ENCODE results near the gene RPL13A.

RPL13A gene

GRCh38 chr19:49481020-49481683 lies 6.3 kb upstream of the RPL13A start:
- no peak for DNase-seq (ENCODE audit: low read depth in 2 of 2)

GRCh38 chr19:49486232-49486631 lies 1.2 kb upstream of the RPL13A start:
- DNase-seq (ENCODE audit: low read depth in 2 of 2) = no peak

- no peak for DNase-seq (ENCODE audit: low read depth in 2 of 2)
Measured at GRCh38 chr19:49486710-49487276, 615 bp upstream of the RPL13A start.

- no peak for DNase-seq (ENCODE audit: low read depth in 2 of 2)
Measured at GRCh38 chr19:49488046-49488862, 846 bp downstream of the RPL13A start.

- DNase-seq (ENCODE audit: low read depth in 2 of 2) = no peak
Measured at GRCh38 chr19:49488863-49489537, 1.6 kb downstream of the RPL13A start.

GRCh38 chr19:49489601-49490167 lies 2.3 kb downstream of the RPL13A start:
- DNase-seq (ENCODE audit: low read depth in 2 of 2) = no peak

- no peak for DNase-seq (ENCODE audit: low read depth in 2 of 2)
Measured at GRCh38 chr19:49490287-49491029, 3.0 kb downstream of the RPL13A start.

- DNase-seq (ENCODE audit: low read depth in 2 of 2) = no peak
Measured at GRCh38 chr19:49491030-49491803, 3.8 kb downstream of the RPL13A start.

GRCh38 chr19:49491804-49492572 lies 4.6 kb downstream of the RPL13A start:
- no peak for DNase-seq (ENCODE audit: low read depth in 2 of 2)

GRCh38 chr19:49492573-49493405 lies 5.4 kb downstream of the RPL13A start:
- DNase-seq (ENCODE audit: low read depth in 2 of 2) = no peak

GRCh38 chr19:49496574-49497008 lies 9.2 kb downstream of the RPL13A start:
- DNase-seq (ENCODE audit: low read depth in 2 of 2) = no peak

GRCh38 chr19:49497047-49497788 lies 9.8 kb downstream of the RPL13A start:
- DNase-seq (ENCODE audit: low read depth in 2 of 2) = no peak

- no peak for DNase-seq (ENCODE audit: low read depth in 2 of 2)
Measured at GRCh38 chr19:49497789-49498103, 10.3 kb downstream of the RPL13A start.

- no peak for DNase-seq (ENCODE audit: low read depth in 2 of 2)
Measured at GRCh38 chr19:49498475-49498874, 11.1 kb downstream of the RPL13A start.

GRCh38 chr19:49499030-49499670 lies 11.7 kb downstream of the RPL13A start:
- DNase-seq (ENCODE audit: low read depth in 2 of 2) = no peak

GRCh38 chr19:49502866-49503581 lies 15.6 kb downstream of the RPL13A start:
- DNase-seq (ENCODE audit: low read depth in 2 of 2) = no peak

- no peak for DNase-seq (ENCODE audit: low read depth in 2 of 2)
Measured at GRCh38 chr19:49503582-49503962, 16.2 kb downstream of the RPL13A start.
